Measurements from ENCODE around the gene NDST1.

NDST1 gene

GRCh38 chr5:150506571-150507473 lies 1.1 kb upstream of the NDST1 start:
- DNase-seq (ENCODE audit: insufficient read length, low spot score) (no peak), FAIRE-seq (no peak)
- no peak for TF ChIP-seq CTCF (IDR thresholded peaks at IDR 0.05; ENCODE audit: insufficient read depth, missing control alignments)

GRCh38 chr5:150508277-150508640 lies 328 bp downstream of the NDST1 start:
- TF ChIP-seq CTCF (IDR thresholded peaks at IDR 0.05; ENCODE audit: insufficient read depth, missing control alignments): no peak
- no peak for FAIRE-seq
- no peak for DNase-seq (ENCODE audit: insufficient read length, low spot score)

GRCh38 chr5:150508828-150509227 lies 897 bp downstream of the NDST1 start:
- no peak for DNase-seq (ENCODE audit: insufficient read length, low spot score)
- TF ChIP-seq CTCF (IDR thresholded peaks at IDR 0.05; ENCODE audit: insufficient read depth, missing control alignments): no peak
- no peak for FAIRE-seq

GRCh38 chr5:150509992-150510391 lies 2.1 kb downstream of the NDST1 start:
- no peak for FAIRE-seq
- TF ChIP-seq CTCF (IDR thresholded peaks at IDR 0.05; ENCODE audit: insufficient read depth, missing control alignments): no peak

GRCh38 chr5:150510460-150511263 lies 2.7 kb downstream of the NDST1 start:
- no peak for TF ChIP-seq CTCF (IDR thresholded peaks at IDR 0.05; ENCODE audit: insufficient read depth, missing control alignments)
- FAIRE-seq (no peak), DNase-seq (ENCODE audit: insufficient read length, low spot score) (no peak)

More at GRCh38 chr5:150509992-150510391, 2.1 kb downstream of the NDST1 start:
- DNase-seq (ENCODE audit: insufficient read length, low spot score): no peak

GRCh38 chr5:150511578-150512367 lies 3.8 kb downstream of the NDST1 start:
- DNase-seq (ENCODE audit: insufficient read length, low spot score) (no peak), FAIRE-seq (no peak)
- no peak for TF ChIP-seq CTCF (IDR thresholded peaks at IDR 0.05; ENCODE audit: insufficient read depth, missing control alignments)

Data from D721Med (cell line).